ENCODE data around the gene CYB561.

Gene CYB561

GRCh38 chr17:63425483-63425882 is 20.6 kb downstream of the CYB561 start:
- Histone ChIP-seq H3K4me1 (ENCODE audit: control insufficient read depth in 1 of 2, insufficient read depth in 2 of 2, low read length in 2 of 2) (peaks cover 0 to 4% of the 10 kb centered on the region in 2 donors), H3K36me3 (ENCODE audit: control insufficient read depth in 1 of 2, insufficient read depth in 2 of 2, low read length in 2 of 2) (no peaks in the 10 kb centered on the region), H3K27ac (ENCODE audit: low read depth, low read length) (no peak overlapping the region), H3K9me3 (ENCODE audit: control insufficient read depth in 1 of 2, low read length in 2 of 2) (no peaks in the 10 kb centered on the region), H3K27me3 (ENCODE audit: control insufficient read depth in 1 of 2, insufficient read depth in 2 of 2, low read length in 2 of 2) (no peaks in the 10 kb centered on the region), H3K9ac (ENCODE audit: low read depth in 1 of 2, low read length in 2 of 2) (no peak overlapping the region), H3K4me3 (ENCODE audit: low read depth in 1 of 2, low read length in 2 of 2) (no peak overlapping the region)

DNA sequence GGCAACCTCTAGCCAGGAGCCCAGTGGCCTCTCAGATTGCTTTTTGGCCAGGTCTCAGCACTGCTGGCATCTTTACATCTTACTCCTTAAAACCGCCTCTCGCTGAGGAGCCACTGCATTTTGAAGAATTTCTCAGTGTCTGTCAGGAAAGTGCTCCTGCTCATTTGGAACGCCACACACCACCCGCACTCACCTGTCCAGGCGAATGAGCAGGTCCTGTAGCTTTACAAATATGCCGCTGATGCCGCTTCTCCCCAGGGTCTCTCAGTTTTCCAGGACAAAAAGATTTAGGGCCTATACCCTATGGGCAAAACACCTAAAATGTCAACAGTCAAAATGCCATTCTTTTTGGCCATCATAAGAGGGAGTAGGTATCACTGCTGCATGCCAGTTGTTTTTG is 22.1 kb downstream of the CYB561 start:
- H3K9me3 ChIP-seq (ENCODE audit: control insufficient read depth in 1 of 2, low read length in 2 of 2): no peaks in the 10 kb centered on the region
- H3K27ac ChIP-seq (ENCODE audit: low read depth, low read length): no peak overlapping the region
- H3K9ac ChIP-seq (ENCODE audit: low read depth in 1 of 2, low read length in 2 of 2): no peak overlapping the region
- no peak overlapping the region for H3K4me3 ChIP-seq (ENCODE audit: low read depth in 1 of 2, low read length in 2 of 2)
- H3K4me1 ChIP-seq (ENCODE audit: control insufficient read depth in 1 of 2, insufficient read depth in 2 of 2, low read length in 2 of 2): peaks cover 0 to 4% of the 10 kb centered on the region in 2 donors
- H3K36me3 ChIP-seq (ENCODE audit: control insufficient read depth in 1 of 2, insufficient read depth in 2 of 2, low read length in 2 of 2): peaks cover 0 to 2% of the 10 kb centered on the region in 2 donors
- H3K27me3 ChIP-seq (ENCODE audit: control insufficient read depth in 1 of 2, insufficient read depth in 2 of 2, low read length in 2 of 2): no peaks in the 10 kb centered on the region

- H3K9ac ChIP-seq (ENCODE audit: low read depth in 1 of 2, low read length in 2 of 2): no peak overlapping the region
- no peak overlapping the region for H3K27ac ChIP-seq (ENCODE audit: low read depth, low read length)
- H3K36me3 ChIP-seq (ENCODE audit: control insufficient read depth in 1 of 2, insufficient read depth in 2 of 2, low read length in 2 of 2): peaks cover 3% of the 10 kb centered on the region in 2 donors
- no peak overlapping the region for H3K4me3 ChIP-seq (ENCODE audit: low read depth in 1 of 2, low read length in 2 of 2)
- peaks cover 0 to 4% of the 10 kb centered on the region in 2 donors for H3K4me1 ChIP-seq (ENCODE audit: control insufficient read depth in 1 of 2, insufficient read depth in 2 of 2, low read length in 2 of 2)
- no peaks in the 10 kb centered on the region for H3K27me3 ChIP-seq (ENCODE audit: control insufficient read depth in 1 of 2, insufficient read depth in 2 of 2, low read length in 2 of 2)
- H3K9me3 ChIP-seq (ENCODE audit: control insufficient read depth in 1 of 2, low read length in 2 of 2): no peaks in the 10 kb centered on the region
Observed at GRCh38 chr17:63423251-63423950, 22.7 kb downstream of the CYB561 start.

DNA sequence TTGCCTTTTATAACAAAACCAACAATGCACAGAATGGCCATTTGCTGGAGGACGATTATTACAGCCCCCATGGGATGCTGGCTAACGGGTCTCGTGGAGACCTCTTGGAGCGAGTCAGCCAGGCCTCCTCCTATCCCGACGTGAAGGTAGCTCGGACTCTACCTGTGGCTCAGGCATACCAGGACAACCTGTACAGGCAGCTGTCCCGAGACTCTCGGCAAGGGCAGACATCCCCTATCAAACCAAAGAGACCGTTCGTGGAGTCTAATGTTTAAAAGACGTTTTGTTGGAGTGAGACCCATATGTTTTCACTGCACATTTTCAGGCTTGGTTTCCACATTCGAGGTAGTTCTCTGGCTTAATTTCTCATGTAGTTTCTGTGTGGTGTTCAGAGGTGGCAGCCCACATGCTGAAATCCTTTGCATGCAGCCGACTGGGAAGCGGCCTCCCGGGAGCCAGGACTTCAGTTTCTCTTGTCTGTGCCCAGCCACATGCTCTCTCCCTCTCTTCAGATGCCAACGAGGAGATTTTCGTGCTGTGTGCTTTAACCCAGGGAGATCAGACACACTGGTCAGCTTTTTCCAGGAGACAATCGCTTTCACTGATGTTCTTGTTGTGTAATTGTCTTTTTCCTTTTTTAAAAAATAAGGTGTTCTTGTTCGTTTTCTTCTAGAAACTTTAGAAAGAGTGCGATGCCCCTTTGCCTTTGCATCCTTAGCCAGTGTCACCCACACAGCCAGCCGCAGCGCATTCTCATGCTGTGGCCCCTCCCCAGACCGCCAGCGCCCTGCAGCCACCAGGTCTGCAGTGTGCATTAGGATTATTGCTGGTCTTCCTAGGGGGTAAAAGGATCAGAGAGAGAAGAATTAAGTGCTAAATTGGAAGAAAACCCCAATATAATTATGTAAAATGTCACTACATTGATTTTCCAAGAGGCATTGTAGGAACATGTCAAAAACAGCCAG is 24.1 kb downstream of the CYB561 start:
- no peak overlapping the region for H3K27ac ChIP-seq (ENCODE audit: low read depth, low read length)
- H3K9ac ChIP-seq (ENCODE audit: low read depth in 1 of 2, low read length in 2 of 2): no peak overlapping the region
- H3K9me3 ChIP-seq (ENCODE audit: control insufficient read depth in 1 of 2, low read length in 2 of 2): no peaks in the 10 kb centered on the region
- H3K27me3 ChIP-seq (ENCODE audit: control insufficient read depth in 1 of 2, insufficient read depth in 2 of 2, low read length in 2 of 2): no peaks in the 10 kb centered on the region
- H3K4me1 ChIP-seq (ENCODE audit: control insufficient read depth in 1 of 2, insufficient read depth in 2 of 2, low read length in 2 of 2): peaks cover 0 to 4% of the 10 kb centered on the region in 2 donors
- H3K4me3 ChIP-seq (ENCODE audit: low read depth in 1 of 2, low read length in 2 of 2): no peak overlapping the region
- H3K36me3 ChIP-seq (ENCODE audit: control insufficient read depth in 1 of 2, insufficient read depth in 2 of 2, low read length in 2 of 2): peaks cover 3% of the 10 kb centered on the region in 2 donors

DNA sequence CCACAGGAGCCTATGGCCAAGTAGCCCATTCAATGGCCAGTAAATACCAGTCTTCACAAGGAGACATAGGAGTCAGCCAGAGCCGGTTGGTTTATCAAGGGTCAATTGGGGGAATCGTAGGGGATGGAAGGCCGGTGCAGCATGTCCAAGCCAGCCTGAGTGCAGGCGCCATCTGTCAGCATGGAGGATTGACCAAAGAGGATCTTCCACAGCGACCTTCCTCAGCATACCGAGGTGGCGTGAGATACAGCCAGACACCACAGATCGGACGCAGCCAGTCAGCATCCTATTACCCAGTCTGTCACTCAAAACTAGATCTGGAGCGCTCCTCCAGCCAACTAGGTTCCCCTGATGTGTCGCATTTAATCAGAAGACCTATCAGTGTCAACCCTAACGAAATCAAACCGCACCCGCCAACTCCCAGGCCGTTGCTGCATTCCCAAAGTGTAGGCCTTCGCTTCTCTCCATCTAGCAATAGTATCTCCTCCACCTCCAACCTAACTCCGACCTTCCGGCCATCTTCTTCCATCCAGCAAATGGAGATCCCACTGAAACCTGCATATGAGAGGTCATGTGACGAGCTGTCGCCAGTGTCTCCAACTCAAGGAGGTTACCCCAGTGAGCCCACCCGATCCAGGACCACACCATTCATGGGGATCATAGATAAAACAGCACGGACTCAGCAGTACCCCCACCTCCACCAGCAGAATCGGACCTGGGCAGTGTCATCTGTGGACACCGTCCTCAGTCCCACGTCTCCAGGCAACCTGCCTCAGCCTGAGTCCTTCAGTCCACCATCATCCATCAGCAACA is 25.0 kb downstream of the CYB561 start:
- no peak overlapping the region for H3K9ac ChIP-seq (ENCODE audit: low read depth in 1 of 2, low read length in 2 of 2)
- no peaks in the 10 kb centered on the region for H3K27me3 ChIP-seq (ENCODE audit: control insufficient read depth in 1 of 2, insufficient read depth in 2 of 2, low read length in 2 of 2)
- H3K27ac ChIP-seq (ENCODE audit: low read depth, low read length): no peak overlapping the region
- no peaks in the 10 kb centered on the region for H3K9me3 ChIP-seq (ENCODE audit: control insufficient read depth in 1 of 2, low read length in 2 of 2)
- peaks cover 3% of the 10 kb centered on the region in 2 donors for H3K36me3 ChIP-seq (ENCODE audit: control insufficient read depth in 1 of 2, insufficient read depth in 2 of 2, low read length in 2 of 2)
- no peak overlapping the region for H3K4me3 ChIP-seq (ENCODE audit: low read depth in 1 of 2, low read length in 2 of 2)
- peaks cover 0 to 4% of the 10 kb centered on the region in 2 donors for H3K4me1 ChIP-seq (ENCODE audit: control insufficient read depth in 1 of 2, insufficient read depth in 2 of 2, low read length in 2 of 2)

- Histone ChIP-seq H3K4me1 (ENCODE audit: control insufficient read depth in 1 of 2, insufficient read depth in 2 of 2, low read length in 2 of 2) (no peaks in the 10 kb centered on the region), H3K27me3 (ENCODE audit: control insufficient read depth in 1 of 2, insufficient read depth in 2 of 2, low read length in 2 of 2) (no peaks in the 10 kb centered on the region), H3K4me3 (ENCODE audit: low read depth in 1 of 2, low read length in 2 of 2) (no peak overlapping the region), H3K27ac (ENCODE audit: low read depth, low read length) (no peak overlapping the region), H3K36me3 (ENCODE audit: control insufficient read depth in 1 of 2, insufficient read depth in 2 of 2, low read length in 2 of 2) (peaks cover 3% of the 10 kb centered on the region in 2 donors), H3K9me3 (ENCODE audit: control insufficient read depth in 1 of 2, low read length in 2 of 2) (no peaks in the 10 kb centered on the region), H3K9ac (ENCODE audit: low read depth in 1 of 2, low read length in 2 of 2) (no peak overlapping the region)
Observed at GRCh38 chr17:63419949-63420867, 25.9 kb downstream of the CYB561 start.

DNA sequence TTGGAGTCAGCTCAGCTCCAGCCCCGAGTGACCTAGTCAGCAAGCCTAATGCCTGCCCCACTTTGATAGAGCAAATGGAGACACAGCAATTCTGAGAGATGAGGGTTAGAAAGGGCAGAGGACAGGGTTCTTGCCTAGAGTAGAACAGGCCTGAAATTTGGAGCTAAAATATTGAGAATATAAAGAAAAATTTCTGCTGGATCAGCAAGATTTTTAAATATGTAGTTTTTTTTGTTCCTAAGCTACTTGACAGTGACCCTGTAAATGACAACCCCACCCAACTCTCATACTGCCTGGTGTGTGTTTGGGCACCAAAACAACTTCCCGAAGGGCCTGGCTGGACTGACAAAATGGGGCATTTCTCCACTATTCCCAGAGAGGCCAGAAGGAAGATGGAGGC is 26.7 kb downstream of the CYB561 start:
- Histone ChIP-seq H3K4me1 (ENCODE audit: control insufficient read depth in 1 of 2, insufficient read depth in 2 of 2, low read length in 2 of 2) (no peaks in the 10 kb centered on the region), H3K36me3 (ENCODE audit: control insufficient read depth in 1 of 2, insufficient read depth in 2 of 2, low read length in 2 of 2) (peaks cover 3% of the 10 kb centered on the region in 2 donors), H3K4me3 (ENCODE audit: low read depth in 1 of 2, low read length in 2 of 2) (no peak overlapping the region), H3K27me3 (ENCODE audit: control insufficient read depth in 1 of 2, insufficient read depth in 2 of 2, low read length in 2 of 2) (no peaks in the 10 kb centered on the region), H3K27ac (ENCODE audit: low read depth, low read length) (no peak overlapping the region), H3K9ac (ENCODE audit: low read depth in 1 of 2, low read length in 2 of 2) (no peak overlapping the region), H3K9me3 (ENCODE audit: control insufficient read depth in 1 of 2, low read length in 2 of 2) (no peaks in the 10 kb centered on the region)

GRCh38 chr17:63418540-63418939 is 27.6 kb downstream of the CYB561 start:
- Histone ChIP-seq H3K36me3 (ENCODE audit: control insufficient read depth in 1 of 2, insufficient read depth in 2 of 2, low read length in 2 of 2) (peaks cover 3 to 4% of the 10 kb centered on the region in 2 donors), H3K27me3 (ENCODE audit: control insufficient read depth in 1 of 2, insufficient read depth in 2 of 2, low read length in 2 of 2) (no peaks in the 10 kb centered on the region), H3K27ac (ENCODE audit: low read depth, low read length) (no peak overlapping the region), H3K9ac (ENCODE audit: low read depth in 1 of 2, low read length in 2 of 2) (no peak overlapping the region), H3K4me1 (ENCODE audit: control insufficient read depth in 1 of 2, insufficient read depth in 2 of 2, low read length in 2 of 2) (no peaks in the 10 kb centered on the region), H3K4me3 (ENCODE audit: low read depth in 1 of 2, low read length in 2 of 2) (no peak overlapping the region), H3K9me3 (ENCODE audit: control insufficient read depth in 1 of 2, low read length in 2 of 2) (no peaks in the 10 kb centered on the region)

- Histone ChIP-seq H3K4me3 (ENCODE audit: low read depth in 1 of 2, low read length in 2 of 2) (no peak overlapping the region), H3K9me3 (ENCODE audit: control insufficient read depth in 1 of 2, low read length in 2 of 2) (no peaks in the 10 kb centered on the region), H3K27ac (ENCODE audit: low read depth, low read length) (no peak overlapping the region), H3K36me3 (ENCODE audit: control insufficient read depth in 1 of 2, insufficient read depth in 2 of 2, low read length in 2 of 2) (peaks cover 3 to 15% of the 10 kb centered on the region in 2 donors), H3K27me3 (ENCODE audit: control insufficient read depth in 1 of 2, insufficient read depth in 2 of 2, low read length in 2 of 2) (no peaks in the 10 kb centered on the region), H3K4me1 (ENCODE audit: control insufficient read depth in 1 of 2, insufficient read depth in 2 of 2, low read length in 2 of 2) (no peaks in the 10 kb centered on the region), H3K9ac (ENCODE audit: low read depth in 1 of 2, low read length in 2 of 2) (no peak overlapping the region)
Observed at GRCh38 chr17:63414222-63414621, 31.9 kb downstream of the CYB561 start.

Measured in duodenal mucosa (tissue), 2 donors.